Adipocyte (in vitro differentiated cells): Measurements from ENCODE around the gene MYO1E.
A peak's percentile ranks its signal among the peaks of the same experiment; 100 is the strongest.

Source experiments
- DNase-seq: peaks from one replicate; pipeline ENCODE4 v3.0.0-alpha.2; 2015; ENCODE audit warnings: low read depth
- H3K27me3 ChIP-seq: replicated peaks from 2 replicates; pipeline ENCODE4 v1.7.0; 2013; ENCODE audit warnings: mild to moderate bottlenecking, low read length, moderate library complexity; ENCODE audit not compliant: control insufficient read depth, insufficient read depth
- H3K36me3 ChIP-seq: 2 replicates; pipeline ENCODE4 v1.7.0; 2013; ENCODE audit warnings: low read length, mild to moderate bottlenecking, moderate library complexity; ENCODE audit not compliant: control insufficient read depth, insufficient read depth, severe bottlenecking
- H3K4me1 ChIP-seq: 2 replicates; pipeline ENCODE4 v1.7.0; 2013; ENCODE audit warnings: mild to moderate bottlenecking, low read length, moderate library complexity; ENCODE audit not compliant: control insufficient read depth, insufficient read depth
- H3K4me3 ChIP-seq: 2 replicates; pipeline ENCODE4 v1.7.0; 2013; ENCODE audit warnings: mild to moderate bottlenecking, low read length, moderate library complexity
- H3K9ac ChIP-seq: 2 replicates; pipeline ENCODE4 v1.7.0; 2013; ENCODE audit warnings: mild to moderate bottlenecking, low read length, moderate library complexity
- H3K9me3 ChIP-seq: 2 replicates; pipeline ENCODE4 v1.7.0; 2013; ENCODE audit warnings: mild to moderate bottlenecking, low read length, moderate library complexity; ENCODE audit not compliant: control insufficient read depth

MYO1E gene

DNA sequence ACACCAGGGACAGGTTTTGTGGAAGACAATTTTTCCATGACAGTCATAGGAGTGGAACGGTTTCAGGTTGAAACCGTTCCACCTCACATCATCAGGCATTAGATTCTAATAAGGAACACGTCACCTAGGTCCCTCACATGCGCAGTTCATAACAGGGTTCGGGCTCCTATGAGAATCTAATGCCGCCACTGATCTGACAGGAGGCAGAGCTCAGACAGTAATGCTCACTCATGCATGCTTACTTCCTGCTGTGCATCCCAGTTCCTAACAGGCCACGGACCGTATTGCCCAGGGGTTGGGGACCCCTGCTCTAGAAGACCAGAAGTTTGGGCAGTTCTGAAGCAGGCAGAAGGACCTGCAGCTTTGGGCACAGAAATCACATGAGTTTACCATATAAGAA lies 61.5 kb downstream of the MYO1E start:
- no peak overlapping the region for H3K4me3 ChIP-seq
- no peaks in the 10 kb centered on the region for H3K27me3 ChIP-seq
- H3K4me1 ChIP-seq = peaks cover 43% of the 10 kb centered on the region
- H3K9me3 ChIP-seq = no peaks in the 10 kb centered on the region
- no peak overlapping the region for H3K9ac ChIP-seq
- no peak for DNase-seq
- H3K36me3 ChIP-seq = no peaks in the 10 kb centered on the region

DNA sequence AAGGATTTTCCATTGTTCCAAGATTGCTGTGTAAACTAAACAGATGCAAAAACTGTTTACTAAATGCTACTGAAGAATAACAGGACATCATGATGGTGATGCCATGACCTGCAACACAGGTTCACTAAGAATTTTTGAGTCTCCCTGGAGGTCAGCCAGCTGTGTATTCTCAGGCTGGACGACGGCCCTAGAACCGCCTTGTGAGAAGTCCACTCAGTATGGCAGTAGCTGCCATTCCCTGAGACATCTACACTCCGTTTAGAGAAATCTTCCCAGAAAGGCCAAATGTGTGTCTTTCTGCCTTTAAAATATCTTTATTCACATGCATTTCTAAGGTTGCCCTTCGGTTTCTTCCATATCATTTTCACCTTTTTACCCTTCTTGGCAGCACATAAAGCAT lies 63.3 kb downstream of the MYO1E start:
- Histone ChIP-seq H3K4me3 (no peak overlapping the region), H3K9me3 (no peaks in the 10 kb centered on the region), H3K36me3 (no peaks in the 10 kb centered on the region), H3K9ac (no peak overlapping the region), H3K27me3 (no peaks in the 10 kb centered on the region), H3K4me1 (peaks cover 41% of the 10 kb centered on the region)
- no peak for DNase-seq

DNA sequence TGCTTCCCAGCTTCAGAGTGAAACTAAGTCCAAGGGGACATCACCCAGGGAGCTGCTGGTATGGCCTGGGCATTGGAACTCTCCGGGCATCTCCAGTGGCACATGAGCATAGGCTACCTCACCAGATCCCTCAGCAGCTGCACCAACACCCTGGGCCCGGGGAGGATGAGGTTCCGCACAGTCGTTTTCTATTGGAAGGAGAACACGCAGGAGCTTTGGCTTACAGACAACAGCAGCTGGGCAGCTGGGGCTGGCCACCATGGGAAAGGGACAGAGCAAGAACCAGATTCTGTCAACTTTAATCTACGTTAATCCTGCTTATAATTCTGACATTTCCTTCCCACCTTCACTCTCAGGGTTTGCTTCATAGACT lies 65.5 kb downstream of the MYO1E start:
- Histone ChIP-seq H3K4me1 (peaks cover 27% of the 10 kb centered on the region), H3K4me3 (peak overlapping the region; percentile 57), H3K9me3 (no peaks in the 10 kb centered on the region), H3K36me3 (no peaks in the 10 kb centered on the region), H3K27me3 (no peaks in the 10 kb centered on the region), H3K9ac (peak overlapping the region; percentile 50)
- DNase-seq = no peak

DNA sequence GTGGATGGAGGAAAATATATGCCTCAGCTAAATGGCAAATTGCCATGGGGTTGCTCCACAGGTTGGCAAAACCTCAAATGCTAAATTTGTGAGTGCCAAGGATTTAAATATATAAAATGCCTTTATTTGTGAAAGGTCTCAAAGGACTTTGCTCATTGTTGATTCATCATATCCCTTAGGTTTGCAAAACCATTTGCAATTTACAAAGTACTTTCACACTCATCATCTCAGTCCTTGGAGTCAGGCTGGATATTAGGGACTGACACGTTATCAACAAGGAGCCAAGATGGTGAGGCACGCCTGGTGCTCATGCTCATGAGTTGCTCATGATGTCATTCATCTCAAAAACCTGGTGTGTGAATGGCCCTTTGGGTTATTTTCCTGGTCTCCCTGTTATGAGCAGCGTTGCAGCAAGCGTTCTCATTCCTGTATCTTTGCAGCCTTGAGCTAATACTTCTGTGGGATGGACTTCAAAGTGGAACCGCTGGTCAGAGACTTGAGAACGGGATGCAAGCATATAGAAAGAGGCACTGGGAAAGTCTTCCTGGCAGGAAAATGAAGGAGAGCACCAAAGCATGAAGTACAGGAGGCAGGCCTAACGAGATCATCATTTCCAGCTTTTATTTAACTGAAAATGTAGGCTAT lies 66.0 kb downstream of the MYO1E start:
- H3K9me3 ChIP-seq = no peaks in the 10 kb centered on the region
- H3K36me3 ChIP-seq = no peaks in the 10 kb centered on the region
- DNase-seq = peak; percentile 74
- peak overlapping the region; percentile 57 for H3K4me3 ChIP-seq
- no peaks in the 10 kb centered on the region for H3K27me3 ChIP-seq
- H3K4me1 ChIP-seq = peaks cover 27% of the 10 kb centered on the region
- H3K9ac ChIP-seq = peak overlapping the region; percentile 53

DNA sequence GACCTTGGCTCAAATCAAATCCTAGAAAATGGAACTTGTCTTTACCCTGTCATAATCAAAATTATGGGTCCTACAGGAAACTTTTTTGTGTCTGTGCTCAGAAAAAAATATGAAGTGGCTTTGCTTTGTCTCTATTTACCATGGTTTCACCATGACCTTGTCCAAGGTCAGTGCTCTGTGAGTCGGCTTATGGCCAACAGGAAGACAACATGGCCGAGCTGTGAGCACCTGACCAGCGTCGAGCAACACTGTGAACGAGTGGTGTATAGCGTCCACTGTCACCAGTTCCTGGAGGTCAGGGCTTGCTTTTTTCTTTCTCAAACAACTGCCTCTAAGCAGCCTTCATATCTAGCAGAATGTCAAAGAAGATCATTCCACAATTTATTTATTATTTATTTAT lies 67.9 kb downstream of the MYO1E start:
- H3K4me3 ChIP-seq = no peak overlapping the region

DNA sequence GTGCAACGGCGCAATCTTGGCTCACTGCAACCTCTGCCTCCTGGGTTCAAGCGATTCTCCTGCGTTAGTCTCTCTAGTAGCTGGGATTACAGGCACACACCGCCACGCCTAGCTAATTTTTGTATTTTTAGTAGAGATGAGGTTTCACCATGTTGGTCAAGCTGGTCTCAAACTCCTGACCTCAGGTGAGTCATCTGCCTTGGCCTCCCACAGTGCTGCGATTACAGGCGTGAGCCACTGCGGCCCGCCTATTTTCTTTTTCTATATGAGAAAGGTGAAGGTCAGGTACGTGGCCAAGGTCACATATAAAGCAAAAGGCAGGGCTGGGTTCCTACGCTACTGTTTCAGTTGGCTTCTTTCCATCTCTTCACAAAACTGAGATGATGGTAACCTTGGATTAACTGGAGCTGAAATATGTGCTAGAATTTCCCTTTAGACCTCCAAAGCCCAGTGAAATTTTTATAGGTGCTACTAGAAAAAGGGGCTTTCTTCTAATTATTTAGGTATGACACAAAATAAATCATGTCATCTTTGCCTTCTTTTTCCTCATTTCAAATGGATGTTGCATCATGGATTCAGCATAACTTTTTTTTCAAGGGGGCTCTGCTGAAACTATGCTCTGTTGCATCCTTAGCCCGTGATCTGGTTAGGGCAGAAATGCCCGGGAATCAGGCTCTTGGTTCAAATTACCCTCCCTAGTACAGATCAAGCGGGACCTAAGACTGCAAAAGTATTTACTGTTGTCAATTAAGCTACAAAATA lies 68.5 kb downstream of the MYO1E start:
- peaks cover 47% of the 10 kb centered on the region for H3K4me1 ChIP-seq
- no peak overlapping the region for H3K4me3 ChIP-seq
- H3K36me3 ChIP-seq = no peaks in the 10 kb centered on the region
- DNase-seq = no peak
- H3K27me3 ChIP-seq = no peaks in the 10 kb centered on the region
- H3K9me3 ChIP-seq = no peaks in the 10 kb centered on the region
- no peak overlapping the region for H3K9ac ChIP-seq

More for the DNA sequence above, 67.9 kb downstream of the MYO1E start:
- DNase-seq = no peak
- Histone ChIP-seq H3K9me3 (no peaks in the 10 kb centered on the region), H3K36me3 (no peaks in the 10 kb centered on the region), H3K4me1 (peaks cover 41% of the 10 kb centered on the region), H3K27me3 (no peaks in the 10 kb centered on the region), H3K9ac (no peak overlapping the region)

DNA sequence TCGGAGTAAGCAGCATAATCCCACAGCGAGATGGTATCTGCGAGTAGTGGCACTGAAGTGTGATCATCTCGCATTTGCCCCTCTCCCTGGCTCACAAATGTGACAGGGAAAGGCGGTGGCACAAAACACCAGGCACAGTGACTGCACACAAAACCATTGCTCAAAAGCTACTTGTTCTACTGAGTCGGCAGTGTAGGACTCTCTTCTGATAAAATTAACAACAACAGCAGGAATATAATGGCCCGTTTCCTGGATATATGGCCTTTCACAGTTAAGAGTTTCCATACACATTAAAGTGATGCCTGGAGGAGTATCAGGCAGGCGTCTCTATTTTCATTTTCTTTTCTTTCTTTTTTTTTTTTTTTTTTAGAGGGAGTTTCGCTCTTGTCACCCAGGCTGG lies 69.0 kb downstream of the MYO1E start:
- Histone ChIP-seq H3K36me3 (no peaks in the 10 kb centered on the region), H3K4me3 (no peak overlapping the region), H3K9me3 (no peaks in the 10 kb centered on the region), H3K4me1 (peaks cover 47% of the 10 kb centered on the region), H3K27me3 (no peaks in the 10 kb centered on the region), H3K9ac (no peak overlapping the region)
- no peak for DNase-seq

DNA sequence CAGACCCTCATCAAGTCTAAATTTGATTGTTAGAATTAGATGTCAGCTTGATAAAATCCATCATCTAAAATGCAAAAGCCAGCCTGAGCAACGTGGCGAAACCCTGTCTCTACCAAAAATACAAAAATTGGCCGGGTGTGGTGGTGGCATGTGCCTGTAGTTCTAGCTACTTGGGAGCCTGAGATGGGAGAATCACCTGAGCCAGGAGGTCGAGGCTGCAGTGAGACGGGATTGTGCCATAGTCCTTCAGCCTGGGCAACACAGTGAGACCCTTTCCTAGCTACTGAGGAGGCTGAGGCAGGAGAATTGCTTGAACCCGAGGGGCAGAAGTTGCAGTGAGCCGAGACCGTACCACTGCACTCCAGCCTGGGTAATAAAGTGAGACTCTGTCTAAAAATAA lies 69.5 kb downstream of the MYO1E start:
- Histone ChIP-seq H3K36me3 (no peaks in the 10 kb centered on the region), H3K27me3 (no peaks in the 10 kb centered on the region), H3K9me3 (no peaks in the 10 kb centered on the region), H3K4me1 (peaks cover 47% of the 10 kb centered on the region), H3K4me3 (no peak overlapping the region), H3K9ac (no peak overlapping the region)
- no peak for DNase-seq

DNA sequence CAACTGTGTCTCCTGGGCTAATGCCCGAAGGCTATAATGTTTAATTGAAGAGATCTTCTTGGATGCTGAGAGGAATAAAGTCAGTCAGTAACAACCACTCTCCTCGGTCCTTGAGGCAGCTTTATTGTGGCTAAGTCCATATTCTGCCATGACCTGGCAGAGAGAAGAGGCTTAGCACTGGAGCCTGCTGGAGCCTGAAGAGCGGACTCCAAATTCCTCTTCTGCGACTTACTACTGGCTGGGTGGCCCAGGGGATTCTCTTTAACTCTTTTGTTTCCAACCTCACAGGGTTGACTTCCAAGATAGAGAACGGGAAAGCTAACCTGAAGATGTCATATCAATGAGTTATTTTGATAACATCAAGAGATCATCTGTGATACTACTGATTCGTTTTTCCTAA lies 71.1 kb downstream of the MYO1E start:
- Histone ChIP-seq H3K27me3 (no peaks in the 10 kb centered on the region), H3K36me3 (no peaks in the 10 kb centered on the region), H3K4me1 (peaks cover 38% of the 10 kb centered on the region), H3K9ac (no peak overlapping the region), H3K9me3 (no peaks in the 10 kb centered on the region), H3K4me3 (no peak overlapping the region)
- DNase-seq = no peak

DNA sequence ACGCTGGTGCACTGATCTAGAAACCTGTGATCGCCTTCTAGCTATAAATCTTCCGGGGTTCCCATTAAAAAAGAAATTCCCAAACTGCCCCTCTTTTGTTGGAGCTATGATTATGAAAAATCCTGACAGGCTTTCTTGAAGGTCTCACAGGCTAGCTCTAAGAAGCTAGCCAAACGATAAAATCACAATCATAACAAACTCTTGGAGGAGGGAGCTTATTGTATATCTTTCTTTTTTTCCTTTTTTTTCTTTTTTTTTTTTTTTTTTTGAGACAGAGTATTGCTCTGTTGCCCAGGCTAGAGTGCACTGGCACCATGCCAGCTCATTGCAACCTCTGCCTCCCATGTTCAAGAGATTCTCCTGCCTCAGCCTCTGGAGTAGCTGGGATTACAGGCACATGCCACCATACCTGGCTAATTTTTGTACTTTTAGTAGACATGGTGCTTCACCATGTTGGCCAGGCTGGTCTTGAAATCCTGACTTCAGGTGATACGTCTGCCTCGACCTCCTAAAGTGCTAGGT lies 72.0 kb downstream of the MYO1E start:
- H3K9me3 ChIP-seq = no peaks in the 10 kb centered on the region
- H3K4me3 ChIP-seq = peak overlapping the region; percentile 32
- H3K27me3 ChIP-seq = no peaks in the 10 kb centered on the region
- peak; percentile 40 for DNase-seq
- peak overlapping the region; percentile 22 for H3K9ac ChIP-seq
- no peaks in the 10 kb centered on the region for H3K36me3 ChIP-seq
- peaks cover 39% of the 10 kb centered on the region for H3K4me1 ChIP-seq

DNA sequence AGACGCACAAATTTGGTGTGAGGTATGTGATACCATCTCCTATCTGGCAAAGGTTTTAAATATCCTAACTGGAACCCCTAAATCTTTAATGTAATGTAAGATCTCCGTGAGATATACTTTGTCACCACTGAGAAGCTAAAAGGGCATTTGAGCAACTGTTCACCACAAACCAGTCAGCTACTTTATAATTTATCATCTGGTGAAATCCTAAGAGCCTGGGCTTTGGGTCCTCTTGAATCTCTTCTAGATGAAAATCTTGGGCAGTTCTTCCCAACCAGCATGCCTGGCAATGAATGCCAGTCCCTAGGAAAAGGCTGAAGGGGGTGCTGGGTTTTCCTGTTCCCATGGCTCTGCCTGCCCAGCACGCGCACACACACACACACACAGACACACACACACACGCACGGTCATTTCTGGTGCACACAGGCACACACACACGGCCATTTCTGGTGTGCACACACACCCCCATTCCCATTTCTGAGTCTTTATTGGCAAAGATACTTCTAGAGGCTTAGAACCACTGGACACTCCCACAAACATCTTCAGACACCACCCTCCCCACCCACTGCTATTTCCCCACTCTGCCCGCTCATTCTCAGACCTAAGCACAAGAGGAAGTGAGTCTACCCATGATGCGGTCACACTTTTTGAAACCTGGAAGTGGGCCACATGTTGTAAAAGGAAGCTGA lies 72.6 kb downstream of the MYO1E start:
- no peaks in the 10 kb centered on the region for H3K9me3 ChIP-seq
- H3K9ac ChIP-seq = peak overlapping the region; percentile 22
- peaks cover 42% of the 10 kb centered on the region for H3K4me1 ChIP-seq
- H3K27me3 ChIP-seq = no peaks in the 10 kb centered on the region
- DNase-seq = peak; percentile 93
- H3K36me3 ChIP-seq = no peaks in the 10 kb centered on the region
- H3K4me3 ChIP-seq = peak overlapping the region; percentile 32
